PC-9 (cell line): ENCODE measurements around the gene DNAJB6.

ENCODE experiments used
- CTCF ChIP-seq: fragments of 200-600 bp; sonication (generic); conservative IDR thresholded peaks from 2 replicates; pipeline ENCODE4 v1.6.1; 2017; ENCODE audit warnings: mixed run types, antibody characterized with exemption, mild to moderate bottlenecking, moderate library complexity
- EZH2 ChIP-seq: fragments of 200-600 bp; sonication (generic); IDR thresholded peaks from 2 replicates; pipeline ENCODE4 v1.8.0; 2017; ENCODE audit warnings: antibody characterized with exemption, low read depth

- TF ChIP-seq CTCF: no peak
- no peak for TF ChIP-seq EZH2
Measured at GRCh38 chr7:157294773-157295172, 42.0 kb upstream of the DNAJB6 start.
